K562 (cell line): ENCODE results near the gene GAB2. TPM values are rescaled to one million over a fixed set of nuclear protein-coding genes. Genes with fewer than 3 reads are reported as not detected.

Experiments
- CHD7 ChIP-seq: fragments of 200-600 bp; sonication (generic); IDR thresholded peaks from one replicate; pipeline ENCODE4 v1.6.1; 2012; ENCODE audit warnings: mild to moderate bottlenecking, low read depth, low read length, inconsistent platforms
- CTCF ChIP-seq, 3 experiments: IDR thresholded peaks in 2 of 3; conservative IDR thresholded peaks in 1 of 3; 2 replicates each; pipeline ENCODE4 v1.5.1; 2011 to 2012; ENCODE audit warnings: low read length in 3 of 3, mild to moderate bottlenecking in 3 of 3, control low read depth in 2 of 3, improper control_type of control experiment in 1 of 3, inconsistent platforms in 1 of 3, low read depth in 1 of 3, mixed read lengths in 1 of 3, moderate library complexity in 1 of 3; ENCODE audit not compliant: insufficient read depth in 2 of 3
- MYC ChIP-seq, 2 experiments: fragments of 250-450 bp in 1 of 2; sonication (Bioruptor Pico) in 1 of 2; IDR thresholded peaks; 2 replicates each; pipeline versions ENCODE4 v1.5.1 to v1.6.1; 2012 to 2021; ENCODE audit warnings: low read depth in 2 of 2, borderline replicate concordance in 1 of 2, improper control_type of control experiment in 1 of 2, low read length in 1 of 2, mild to moderate bottlenecking in 1 of 2, moderate library complexity in 1 of 2
- PHF8 ChIP-seq: fragments of 200-600 bp; sonication (generic); IDR thresholded peaks from 2 replicates; pipeline ENCODE4 v1.6.1; 2012; ENCODE audit warnings: mixed run types, mild to moderate bottlenecking, inconsistent platforms, low read length, moderate library complexity, borderline replicate concordance
- polyA plus RNA-seq, 8 experiments: library from polyadenylated mRNA; depleted of rRNA in 4 of 8; stranded (reverse) in 5 of 8; unstranded in 3 of 8; fragments of >200 nt; fragmentation: Nextera tagmentation in 2 of 8; fragmentation: Illumina TruSeq in 1 of 8; extraction: Ambion mirVana in 2 of 8; extraction: Trizol in 1 of 8; gene quantifications; 2 replicates each; pipeline versions ENCODE4 v1.2.1 to v1.2.3, GENCODE V29; 2011 to 2014; ENCODE audit warnings: inconsistent platforms in 1 of 8, missing spikeins in 1 of 8
- total RNA-seq, 7 experiments: library from RNA; depleted of rRNA in 6 of 7; stranded (reverse); fragments of >200 nt in 6 of 7; fragmentation: Illumina TruSeq in 2 of 7; extraction: Trizol in 2 of 7; gene quantifications; 2 replicates each; pipeline versions ENCODE4 v1.2.1 to v1.2.3, GENCODE V29; 2011 to 2021; ENCODE audit warnings: low replicate concordance in 1 of 7

GAB2 gene
- total and polyA plus RNA-seq, 9 of the 15 experiments (the other 6 are each of a cell fraction or from before 2014, with no cell fraction given), result 2.3 to 35.2 (median 16.1) TPM

- TF ChIP-seq CHD7 (no peak), CTCF (IDR thresholded peaks at IDR 0.05 in 2 of 3, conservative IDR thresholded peaks at IDR 0.05 in 1 of 3; ENCODE audit: insufficient read depth in 2 of 3, low read depth in 1 of 3, low read length in 3 of 3) (no peak; a peak in 1 of 6 replicates), MYC (IDR thresholded peaks at IDR 0.05; ENCODE audit: low read depth, low read length) (no peak), MYC (CRISPR knock-in tag; IDR thresholded peaks at IDR 0.05; ENCODE audit: borderline replicate concordance, low read depth) (peak; percentile 2; the same call in 1 of the 2 replicates), PHF8 (peak; percentile 58; the same call in 1 of the 2 replicates)
These were observed at the start of gene GAB2 (continued) for GRCh38 chr11:78417175-78417887.
